Tibial nerve (tissue), 4 donors: ENCODE results near the gene IL22RA1.

Experiments
- EP300 ChIP-seq, 2 donors: sonication (generic); formaldehyde crosslinking; IDR thresholded peaks; one replicate each; pipeline ENCODE4 v1.6.1; 2017; ENCODE audit warnings: antibody characterized with exemption in 2 of 2, mild to moderate bottlenecking in 1 of 2
- POLR2A ChIP-seq, 2 donors: fragments of 450-650 bp; IDR thresholded peaks; one replicate each; pipeline ENCODE4 v1.6.1; 2017; ENCODE audit warnings: antibody characterized with exemption in 2 of 2, mild to moderate bottlenecking in 2 of 2, moderate library complexity in 2 of 2
- TF ChIP-seq, protein P1 (sequence below), 5 experiments: fragments of 200-600 bp in 3 of 5; fragments of 450-650 bp in 2 of 5; sonication (generic) in 3 of 5; IDR thresholded peaks; one replicate each; pipeline ENCODE4 v1.5.1; 2016 to 2019; ENCODE audit warnings: antibody characterized with exemption in 5 of 5, mild to moderate bottlenecking in 3 of 5, moderate library complexity in 2 of 5

DNA sequence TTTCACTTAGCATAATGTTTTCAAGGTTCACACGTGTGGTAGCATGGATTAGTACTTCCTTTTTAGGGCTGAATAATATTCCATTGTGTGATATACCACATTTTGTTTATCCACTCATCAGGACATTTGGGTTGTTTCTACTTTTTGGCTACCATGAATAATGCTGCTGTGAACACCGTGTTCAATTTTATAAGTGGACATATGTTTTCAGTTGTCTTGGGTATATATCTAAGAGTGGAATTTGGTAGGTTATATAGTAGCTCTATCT lies 3.8 kb downstream of the IL22RA1 start:
- TF ChIP-seq POLR2A (IDR thresholded peaks at IDR 0.05) (no peak), EP300 (IDR thresholded peaks at IDR 0.05) (no peak)
- TF ChIP-seq, protein P1, sequence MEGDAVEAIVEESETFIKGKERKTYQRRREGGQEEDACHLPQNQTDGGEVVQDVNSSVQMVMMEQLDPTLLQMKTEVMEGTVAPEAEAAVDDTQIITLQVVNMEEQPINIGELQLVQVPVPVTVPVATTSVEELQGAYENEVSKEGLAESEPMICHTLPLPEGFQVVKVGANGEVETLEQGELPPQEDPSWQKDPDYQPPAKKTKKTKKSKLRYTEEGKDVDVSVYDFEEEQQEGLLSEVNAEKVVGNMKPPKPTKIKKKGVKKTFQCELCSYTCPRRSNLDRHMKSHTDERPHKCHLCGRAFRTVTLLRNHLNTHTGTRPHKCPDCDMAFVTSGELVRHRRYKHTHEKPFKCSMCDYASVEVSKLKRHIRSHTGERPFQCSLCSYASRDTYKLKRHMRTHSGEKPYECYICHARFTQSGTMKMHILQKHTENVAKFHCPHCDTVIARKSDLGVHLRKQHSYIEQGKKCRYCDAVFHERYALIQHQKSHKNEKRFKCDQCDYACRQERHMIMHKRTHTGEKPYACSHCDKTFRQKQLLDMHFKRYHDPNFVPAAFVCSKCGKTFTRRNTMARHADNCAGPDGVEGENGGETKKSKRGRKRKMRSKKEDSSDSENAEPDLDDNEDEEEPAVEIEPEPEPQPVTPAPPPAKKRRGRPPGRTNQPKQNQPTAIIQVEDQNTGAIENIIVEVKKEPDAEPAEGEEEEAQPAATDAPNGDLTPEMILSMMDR (IDR thresholded peaks at IDR 0.05), result no peak
